GM19438 (cell line): ENCODE data around the gene NAT14.
"Not testable (repeated sequence)": the region's sequence is repeated elsewhere in the genome, so short reads cannot be mapped to it uniquely, and the experiment has no call there.

Experiments
- ATAC-seq: cut with Tn5 transposase; IDR thresholded peaks from one replicate; pipeline ENCODE4 v1.9.1; 2021; ENCODE audit warnings: low read depth; ENCODE audit not compliant: unreplicated experiment

NAT14 gene

GRCh38 chr19:55484593-55485438 is at the start of gene NAT14:
Gene NAT14, plus strand, starts transcription at chr19:55485188. Its CDS starts 521 bp downstream, at chr19:55485709.
- ATAC-seq = no peak

- ATAC-seq = no peak
These were observed 48.1 kb upstream of the NAT14 start for GRCh38 chr19:55436847-55437246.

- no peak for ATAC-seq
These were observed 47.6 kb upstream of the NAT14 start for GRCh38 chr19:55437410-55437809.

GRCh38 chr19:55439052-55439451 is 45.9 kb upstream of the NAT14 start:
- ATAC-seq = no peak

- ATAC-seq = no peak
These were observed 44.4 kb upstream of the NAT14 start for GRCh38 chr19:55440411-55441105.

- no peak for ATAC-seq
These were observed 43.7 kb upstream of the NAT14 start for GRCh38 chr19:55441319-55441691.

GRCh38 chr19:55441692-55442321 is 43.2 kb upstream of the NAT14 start:
- no peak for ATAC-seq

- ATAC-seq = no peak
These were observed 42.5 kb upstream of the NAT14 start for GRCh38 chr19:55442372-55442961.

GRCh38 chr19:55443045-55443823 is 41.8 kb upstream of the NAT14 start, which contains the start of gene SHISA7:
Gene SHISA7, minus strand, starts transcription at chr19:55443300. Its CDS starts 437 bp downstream, at chr19:55442863.
- no peak for ATAC-seq

GRCh38 chr19:55443824-55444480 is 41.0 kb upstream of the NAT14 start:
- no peak for ATAC-seq

GRCh38 chr19:55444646-55445045 is 40.3 kb upstream of the NAT14 start:
- no peak for ATAC-seq

GRCh38 chr19:55446060-55446459 is 38.9 kb upstream of the NAT14 start:
- no peak for ATAC-seq

- ATAC-seq = no peak
These were observed 37.4 kb upstream of the NAT14 start for GRCh38 chr19:55447421-55448174.

GRCh38 chr19:55448175-55448490 is 36.9 kb upstream of the NAT14 start:
- ATAC-seq = not testable (repeated sequence)

- no peak for ATAC-seq
These were observed 35.5 kb upstream of the NAT14 start for GRCh38 chr19:55449469-55449868.

- ATAC-seq = no peak
These were observed 33.6 kb upstream of the NAT14 start for GRCh38 chr19:55451163-55451964.

GRCh38 chr19:55451965-55452748 is 32.8 kb upstream of the NAT14 start:
- ATAC-seq = no peak
